A549 (cell line): ENCODE results near the gene DMPK.

Experiments used
- BHLHE40 ChIP-seq: IDR thresholded peaks from 2 replicates; pipeline ENCODE4 v1.6.1; 2012; ENCODE audit warnings: low read depth, low read length, inconsistent platforms
- CBX2 ChIP-seq: fragments of 200-600 bp; sonication (generic); IDR thresholded peaks from 2 replicates; pipeline ENCODE4 v1.6.1; 2016; ENCODE audit warnings: low read depth, mild to moderate bottlenecking, borderline replicate concordance
- CTCF ChIP-seq: fragments of >200 bp; sonication (Bioruptor Twin); formaldehyde crosslinking; IDR thresholded peaks from 3 replicates; pipeline ENCODE4 v1.5.1; 2016
- ESRRA ChIP-seq: fragments of 150-350 bp; IDR thresholded peaks from 2 replicates; pipeline ENCODE4 v1.6.1; 2014; ENCODE audit warnings: mild to moderate bottlenecking, low read length, borderline replicate concordance
- FOSL2 ChIP-seq, 2 experiments: fragments of 450-650 bp in 1 of 2; fragments of >200 bp in 1 of 2; sonication (Bioruptor Twin) in 1 of 2; formaldehyde crosslinking; IDR thresholded peaks; 2 replicates each; pipeline versions ENCODE4 v1.5.0 to v1.6.1; 2016 to 2020; ENCODE audit warnings: mild to moderate bottlenecking in 1 of 2, moderate library complexity in 1 of 2
- HMGXB4 ChIP-seq: fragments of 250-450 bp; sonication (Bioruptor Pico); IDR thresholded peaks from 2 replicates; pipeline ENCODE4 v1.5.0; 2021; ENCODE audit warnings: mild to moderate bottlenecking, moderate library complexity, borderline replicate concordance
- KDM5A ChIP-seq: fragments of 200-600 bp; sonication (generic); IDR thresholded peaks from 2 replicates; pipeline ENCODE4 v1.6.1; 2016; ENCODE audit warnings: antibody characterized with exemption, mild to moderate bottlenecking
- MYC ChIP-seq: IDR thresholded peaks from 2 replicates; pipeline ENCODE4 v1.6.1; 2012; ENCODE audit warnings: mild to moderate bottlenecking, inconsistent platforms, low read length, improper control_type of control experiment, borderline replicate concordance
- NR3C1 ChIP-seq: fragments of >200 bp; sonication (Bioruptor Twin); formaldehyde crosslinking; IDR thresholded peaks from 3 replicates; pipeline ENCODE4 v1.6.1; 2017
- PBX3 ChIP-seq: IDR thresholded peaks from 2 replicates; pipeline ENCODE4 v1.6.1; 2012
- RARB ChIP-seq: fragments of 250-450 bp; sonication (Bioruptor Pico); IDR thresholded peaks from 2 replicates; pipeline ENCODE4 v1.8.0; 2021; ENCODE audit warnings: mild to moderate bottlenecking, moderate library complexity
- RCOR1 ChIP-seq: fragments of 150-350 bp; IDR thresholded peaks from 2 replicates; pipeline ENCODE4 v1.6.1; 2014; ENCODE audit warnings: antibody characterized with exemption, low read length, low read depth
- RNF2 ChIP-seq: fragments of 200-600 bp; sonication (generic); IDR thresholded peaks from 2 replicates; pipeline ENCODE4 v1.6.1; 2016; ENCODE audit warnings: low read depth, mild to moderate bottlenecking, antibody characterized with exemption, moderate library complexity, borderline replicate concordance
- SMC3 ChIP-seq: fragments of >200 bp; sonication (Bioruptor Twin); formaldehyde crosslinking; IDR thresholded peaks from 3 replicates; pipeline ENCODE4 v1.6.1; 2018; ENCODE audit warnings: inconsistent platforms

GRCh38 chr19:45779231-45780145 is 2.8 kb downstream of the DMPK start:
- TF ChIP-seq CBX2 (no peak), HMGXB4 (CRISPR knock-in tag) (no peak), KDM5A (no peak), CTCF (peak; percentile 74), BHLHE40 (no peak), SMC3 (peak; percentile 56), PBX3 (no peak; the same call in 1 of the 2 replicates), MYC (no peak), RNF2 (no peak), ESRRA (no peak), NR3C1 (no peak), RCOR1 (no peak), RARB (CRISPR knock-in tag) (no peak), FOSL2 (IDR thresholded peaks at IDR 0.05) (no peak), FOSL2 (CRISPR knock-in tag; IDR thresholded peaks at IDR 0.05) (no peak)
